Activated T-cell treated with anti-CD3 and anti-CD28 coated beads for 1 hour (primary cell): ENCODE measurements around the gene ZNF521.
"Not testable (repeated sequence)": the region's sequence is repeated elsewhere in the genome, so short reads cannot be mapped to it uniquely, and the experiment has no call there.

Experiments
- DNase-seq: peaks from one replicate; pipeline ENCODE4 v3.0.0-alpha.2; 2020; ENCODE audit warnings: low read depth

Gene ZNF521

DNA sequence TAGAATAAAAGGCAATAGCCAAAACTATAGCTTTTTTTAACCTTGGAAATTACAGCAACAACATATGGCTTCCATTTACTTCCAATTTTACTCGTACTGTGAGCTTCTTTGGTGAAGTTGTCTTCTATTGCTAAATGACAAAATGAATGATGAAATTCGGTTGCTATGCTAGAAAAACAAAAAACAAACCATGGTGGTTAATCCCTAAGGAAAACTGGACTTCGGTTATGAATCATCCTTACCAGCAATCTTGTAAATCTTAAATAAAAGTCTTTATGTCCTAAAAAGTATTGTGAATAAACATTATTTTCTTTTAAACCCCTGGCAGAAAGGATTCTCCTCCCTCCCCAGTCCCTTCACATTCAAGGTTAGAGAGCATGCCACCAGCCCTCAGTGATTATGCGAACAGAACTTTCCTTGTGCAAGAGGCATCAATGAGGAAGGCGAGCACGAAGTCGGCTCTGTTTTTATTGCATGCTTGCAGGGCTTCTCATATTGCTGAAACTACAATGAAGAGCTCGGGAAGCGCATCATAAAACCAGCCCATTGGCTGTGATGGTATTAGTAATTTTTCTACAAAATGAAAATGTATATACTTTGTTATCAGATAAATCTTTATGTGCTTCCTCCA is 62.9 kb downstream of the ZNF521 start:
- no peak for DNase-seq

DNA sequence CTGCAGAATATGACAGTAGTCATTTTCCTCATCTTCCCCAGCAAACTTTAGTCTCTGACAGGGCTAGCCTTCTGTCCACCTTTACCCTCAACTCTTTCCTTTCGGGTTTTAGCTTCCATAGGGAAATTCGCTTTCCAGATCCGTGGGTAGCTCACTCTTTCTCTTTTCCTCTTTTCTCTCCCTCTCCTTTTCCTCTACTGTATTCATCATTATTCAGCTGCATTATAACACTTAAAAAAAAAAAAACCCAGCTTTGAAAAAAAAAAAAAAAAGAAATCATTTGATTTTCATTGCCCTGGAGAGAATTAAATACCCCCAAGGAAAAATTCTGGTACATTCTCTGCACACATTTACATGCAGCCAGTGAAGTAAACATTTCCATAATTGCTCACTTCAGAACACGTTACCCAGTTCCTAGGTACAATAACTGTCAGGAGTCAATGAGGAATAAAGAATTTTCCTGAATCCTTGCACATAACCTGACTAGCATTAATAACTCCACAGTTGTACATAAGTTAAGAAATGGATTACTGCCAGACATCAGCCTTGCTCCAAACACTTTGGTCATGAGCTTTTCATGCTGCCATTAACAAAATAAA is 63.5 kb downstream of the ZNF521 start:
- DNase-seq = no peak

DNA sequence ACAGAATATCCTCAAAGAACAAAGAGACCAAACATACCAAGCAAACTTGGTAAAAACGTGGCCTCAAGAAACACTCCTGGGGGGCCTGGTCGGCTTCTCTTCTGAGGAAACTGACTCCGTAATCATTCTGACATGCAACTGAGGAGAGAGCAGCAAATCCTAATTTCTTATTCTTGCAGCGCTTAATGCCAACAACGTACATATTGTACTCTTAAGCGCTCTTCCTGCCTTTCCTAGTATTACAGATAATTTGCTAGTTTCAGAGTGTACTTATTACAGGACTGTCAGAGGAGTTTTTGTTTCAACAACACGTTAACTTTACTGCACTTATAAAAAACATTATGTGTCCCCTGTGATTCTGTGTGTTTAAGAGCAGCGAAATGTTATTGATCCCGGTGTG is 64.9 kb downstream of the ZNF521 start:
- no peak for DNase-seq

DNA sequence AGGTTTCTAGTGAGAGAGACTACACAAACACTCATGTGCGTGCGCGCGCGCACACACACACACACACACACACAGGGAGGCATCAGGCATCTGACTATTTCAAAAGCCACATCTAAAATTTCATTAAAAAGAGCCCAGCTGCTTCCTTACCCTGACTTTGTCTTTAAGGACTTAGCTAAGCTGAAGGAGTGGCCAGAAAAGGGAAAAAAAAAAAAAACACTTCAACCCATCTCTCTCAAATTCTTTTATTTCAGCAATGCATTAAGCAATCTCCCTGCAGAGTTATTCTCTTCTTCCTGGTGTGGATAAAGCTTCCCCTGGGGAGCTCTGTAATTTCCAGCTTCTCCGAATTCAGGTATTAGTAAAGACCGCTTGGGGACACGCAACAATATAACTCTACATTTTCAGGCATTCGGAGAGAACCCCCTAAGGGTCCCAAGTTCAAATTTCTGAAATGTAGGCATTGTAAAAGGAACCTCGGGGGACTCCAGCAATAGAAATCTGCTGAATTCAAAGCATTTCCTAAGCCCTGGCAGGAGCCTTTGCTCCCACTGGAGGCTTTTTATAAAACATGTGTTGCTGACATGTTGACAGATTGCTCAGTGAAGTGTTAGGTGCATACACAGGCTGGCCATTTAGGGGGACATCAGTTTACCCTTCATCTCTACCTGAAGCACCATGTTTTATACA is 67.0 kb downstream of the ZNF521 start:
- no peak for DNase-seq

DNA sequence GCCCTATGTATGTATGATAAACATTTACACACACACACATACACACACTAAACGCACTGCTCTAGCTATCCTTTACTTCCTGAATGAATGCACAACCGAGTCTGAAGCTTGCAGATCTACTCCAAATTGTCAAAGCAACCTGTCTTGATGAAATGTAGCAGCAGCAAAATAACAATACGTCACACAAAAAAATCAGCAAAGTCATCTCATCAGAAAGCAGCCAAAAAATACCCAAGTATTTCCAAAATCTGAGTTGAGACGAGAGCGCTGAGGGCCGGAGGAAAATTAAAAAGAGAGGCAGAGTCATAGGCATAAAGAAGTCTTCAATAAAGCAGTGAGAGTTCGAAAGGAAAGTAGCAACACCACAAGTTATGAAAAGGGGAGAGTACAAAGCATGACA is 67.7 kb downstream of the ZNF521 start:
- DNase-seq = no peak

DNA sequence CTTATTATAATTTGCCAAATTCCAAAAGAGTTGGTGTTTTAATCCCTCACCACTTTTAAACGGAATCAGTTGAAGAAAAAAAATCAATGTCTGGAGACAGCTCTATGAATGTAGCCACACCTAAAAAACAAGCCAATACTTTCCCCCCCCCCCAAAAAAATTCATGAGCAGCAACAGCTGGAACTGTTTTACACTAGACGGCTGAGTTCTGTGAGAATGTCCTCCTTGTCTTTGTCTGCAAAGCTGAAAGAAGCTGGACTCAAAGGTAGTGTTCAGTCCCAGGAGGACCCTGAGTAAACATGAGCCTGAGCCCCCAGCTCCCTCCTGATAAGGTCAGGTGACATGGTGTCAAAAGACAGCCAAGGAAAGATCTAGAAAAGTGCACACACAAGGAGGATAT is 68.2 kb downstream of the ZNF521 start:
- no peak for DNase-seq

DNA sequence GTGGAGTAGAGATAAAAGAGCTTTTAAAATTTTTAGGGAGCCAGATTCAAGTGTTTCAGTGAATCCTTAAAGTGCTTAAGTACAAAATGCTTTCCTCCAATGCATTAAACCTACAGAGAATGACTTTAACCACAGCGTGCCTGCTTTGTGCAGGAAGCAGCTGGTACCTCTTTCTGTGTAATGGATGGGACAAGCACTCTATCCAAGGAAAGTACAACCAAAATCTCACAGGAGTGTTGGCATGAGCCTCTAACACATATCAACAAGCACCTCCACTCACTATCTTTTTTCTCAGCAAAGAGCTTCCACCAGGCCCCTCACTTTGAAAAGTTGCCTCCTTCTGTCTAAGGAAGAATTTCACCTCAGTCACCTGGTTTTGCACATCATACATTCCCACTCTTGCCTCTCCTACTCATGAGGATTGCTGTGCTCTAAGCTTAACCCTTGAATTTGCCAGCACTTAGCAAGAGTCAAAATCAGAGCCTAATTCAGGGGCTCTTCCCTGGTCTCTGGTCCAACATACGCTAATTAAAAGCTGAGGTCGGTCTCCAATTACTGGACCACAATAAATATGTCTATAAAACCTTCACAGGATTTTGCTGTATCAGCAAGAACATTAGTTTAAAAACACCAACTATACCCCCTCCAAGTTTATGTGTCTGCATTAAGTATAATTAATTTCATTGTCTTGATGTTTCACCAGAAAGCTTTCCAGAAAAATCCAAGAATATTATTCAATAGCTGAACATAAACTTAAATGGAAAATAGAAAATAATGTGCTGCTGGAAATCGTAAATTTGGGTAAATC is 68.9 kb downstream of the ZNF521 start:
- DNase-seq = no peak

DNA sequence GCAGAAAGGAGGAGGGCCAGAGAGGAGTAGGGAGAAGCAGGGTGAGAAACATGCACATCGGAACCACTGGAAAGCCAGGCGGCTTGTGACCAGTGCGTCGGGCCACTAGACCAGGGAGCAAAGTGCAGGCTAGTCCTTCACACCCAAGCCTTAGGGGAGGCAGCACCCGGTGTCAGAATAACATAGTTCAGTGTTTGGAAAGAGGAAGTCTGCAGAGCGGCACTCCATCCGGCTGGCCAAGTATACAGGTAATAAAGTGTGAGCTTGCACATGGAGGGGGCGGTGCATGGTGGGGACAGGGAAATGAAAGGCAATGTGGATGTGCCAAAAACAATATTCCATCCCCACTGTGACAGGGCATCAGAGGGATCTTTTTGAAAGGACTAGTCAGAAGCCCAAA is 69.7 kb downstream of the ZNF521 start:
- DNase-seq = no peak

DNA sequence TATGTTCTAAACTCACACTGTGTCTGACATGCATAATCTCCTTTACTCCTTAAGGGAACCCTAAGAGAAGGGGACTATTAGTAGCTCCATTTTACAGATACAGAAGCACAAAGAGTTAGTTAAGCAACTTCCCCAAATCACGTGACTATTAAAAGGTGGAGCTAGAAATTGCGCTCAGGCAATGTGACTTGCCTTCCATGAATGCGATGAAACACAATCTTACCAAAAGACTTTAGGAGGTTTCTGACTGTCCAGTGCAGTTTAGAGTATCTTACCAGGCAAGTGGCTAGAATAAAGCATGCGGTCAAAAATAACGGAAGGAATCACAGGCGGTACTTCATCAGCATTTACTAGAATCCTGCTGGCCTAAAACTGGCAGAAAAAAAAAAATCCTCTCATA is 70.4 kb downstream of the ZNF521 start:
- DNase-seq = no peak

DNA sequence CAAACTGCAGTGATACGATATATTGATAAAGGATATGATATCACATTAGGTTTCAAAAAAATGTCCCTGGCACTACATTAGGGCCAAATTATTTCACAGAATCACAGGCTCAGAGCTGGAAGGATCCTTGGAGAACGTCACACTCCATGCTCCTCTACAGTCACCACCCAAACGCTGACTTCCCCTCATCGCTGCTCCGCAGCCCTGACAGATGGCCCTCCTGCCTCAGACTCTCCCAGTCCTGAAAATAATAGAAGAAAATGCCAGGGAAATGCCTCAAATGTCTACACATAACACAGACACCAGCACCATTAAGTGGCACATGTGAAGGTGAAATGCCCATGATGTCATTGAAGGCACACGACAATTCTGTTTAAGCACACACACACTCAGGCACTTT is 72.0 kb downstream of the ZNF521 start:
- no peak for DNase-seq

DNA sequence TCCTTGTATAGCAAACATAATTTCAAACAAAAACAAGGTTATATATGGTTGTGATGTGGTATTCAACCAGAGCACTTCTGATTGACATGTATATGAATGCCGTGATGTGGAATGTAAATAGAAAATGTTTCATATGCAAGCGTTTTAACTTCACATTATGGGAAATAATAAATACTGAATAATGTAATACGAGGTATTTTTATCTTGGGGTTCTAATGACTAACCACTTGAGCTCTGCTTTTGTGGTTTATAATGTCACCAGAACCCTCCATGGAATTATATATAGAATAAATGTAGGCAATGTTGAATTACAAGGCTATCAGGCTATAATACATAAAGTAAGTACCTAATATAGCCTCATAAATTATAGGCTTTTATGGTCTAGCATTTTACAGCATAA is 72.4 kb downstream of the ZNF521 start:
- no peak for DNase-seq

DNA sequence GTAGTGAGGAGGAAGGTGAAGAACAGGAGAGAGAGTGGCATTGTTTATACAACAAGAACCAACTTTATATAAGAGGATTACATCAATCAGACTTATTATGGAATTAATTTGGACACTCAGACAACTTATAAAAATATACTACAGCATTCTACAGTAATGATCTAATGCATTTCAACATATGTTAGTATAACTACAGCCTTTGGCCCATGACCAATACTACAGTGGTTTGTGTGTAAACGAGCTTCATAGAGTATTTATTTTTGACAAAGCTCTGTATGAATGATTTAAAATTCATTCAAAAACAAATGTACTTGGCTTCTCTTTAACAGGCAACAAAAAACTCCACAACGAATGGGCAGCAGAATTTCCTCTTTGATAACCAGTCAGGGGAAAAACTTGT is 72.8 kb downstream of the ZNF521 start:
- no peak for DNase-seq

DNA sequence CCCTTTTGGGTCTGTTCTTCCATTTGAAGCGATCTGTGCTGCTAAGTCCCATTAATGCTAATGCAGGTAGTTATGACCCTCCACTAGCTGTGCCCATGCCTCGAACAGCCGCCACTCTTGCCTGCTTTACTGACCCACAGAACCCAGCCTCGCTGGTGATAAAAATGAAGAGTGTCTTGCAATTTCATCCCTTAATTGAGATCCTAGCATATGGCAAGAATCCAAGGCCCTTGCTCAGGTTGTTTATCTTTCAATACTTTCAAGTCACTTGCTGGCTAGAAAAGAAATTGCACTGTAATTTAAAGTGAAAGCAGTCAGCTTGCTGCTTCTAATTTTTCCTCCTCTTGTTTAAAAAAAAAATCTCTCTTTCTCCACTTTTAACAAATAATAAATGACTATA is 73.6 kb downstream of the ZNF521 start:
- no peak for DNase-seq

DNA sequence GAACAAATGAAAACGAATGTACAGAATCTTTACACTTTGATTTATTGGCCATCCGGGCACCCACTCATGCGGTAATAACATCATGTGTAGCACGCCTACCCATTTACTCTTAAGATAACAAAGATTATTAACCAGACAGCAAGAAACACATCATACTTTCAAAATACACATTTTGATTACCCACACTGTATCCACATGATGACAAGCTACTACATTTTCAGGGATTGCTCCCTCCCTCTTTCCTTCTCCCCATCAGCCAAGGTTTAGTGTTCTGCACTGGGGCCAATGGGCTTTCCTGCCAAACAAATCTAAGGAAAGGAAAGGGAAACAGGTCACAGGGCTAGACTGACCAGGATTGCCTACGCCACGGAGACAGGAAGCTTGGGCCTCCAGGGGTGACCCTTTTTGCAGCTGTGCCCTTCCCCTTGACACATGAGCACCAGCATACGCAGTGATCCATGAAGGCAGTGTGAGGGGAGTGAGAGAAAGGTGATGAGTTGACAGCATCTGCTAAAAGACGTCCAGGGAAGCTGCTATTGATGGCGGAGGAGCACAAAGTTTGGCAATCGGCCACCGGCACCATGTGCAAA is 76.5 kb downstream of the ZNF521 start:
- no peak for DNase-seq

DNA sequence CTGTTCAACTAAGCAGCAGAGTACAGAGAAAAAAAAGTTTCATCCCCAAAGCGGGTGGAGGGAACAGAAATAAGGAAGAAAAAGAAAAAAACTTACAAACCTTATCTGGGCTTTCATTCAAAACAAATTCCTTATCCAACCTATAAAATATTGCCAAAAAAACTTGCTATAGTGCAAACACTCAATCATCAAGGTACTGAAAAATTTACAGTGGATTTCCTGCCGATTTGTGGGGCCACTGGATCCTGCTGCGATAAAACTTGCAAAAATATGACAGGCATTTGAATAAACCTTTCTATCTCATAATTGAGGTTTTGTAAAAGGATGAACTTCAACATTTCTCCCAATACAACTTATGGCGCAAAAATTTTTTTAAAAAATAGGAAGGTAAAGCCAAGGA is 77.0 kb downstream of the ZNF521 start:
- no peak for DNase-seq

DNA sequence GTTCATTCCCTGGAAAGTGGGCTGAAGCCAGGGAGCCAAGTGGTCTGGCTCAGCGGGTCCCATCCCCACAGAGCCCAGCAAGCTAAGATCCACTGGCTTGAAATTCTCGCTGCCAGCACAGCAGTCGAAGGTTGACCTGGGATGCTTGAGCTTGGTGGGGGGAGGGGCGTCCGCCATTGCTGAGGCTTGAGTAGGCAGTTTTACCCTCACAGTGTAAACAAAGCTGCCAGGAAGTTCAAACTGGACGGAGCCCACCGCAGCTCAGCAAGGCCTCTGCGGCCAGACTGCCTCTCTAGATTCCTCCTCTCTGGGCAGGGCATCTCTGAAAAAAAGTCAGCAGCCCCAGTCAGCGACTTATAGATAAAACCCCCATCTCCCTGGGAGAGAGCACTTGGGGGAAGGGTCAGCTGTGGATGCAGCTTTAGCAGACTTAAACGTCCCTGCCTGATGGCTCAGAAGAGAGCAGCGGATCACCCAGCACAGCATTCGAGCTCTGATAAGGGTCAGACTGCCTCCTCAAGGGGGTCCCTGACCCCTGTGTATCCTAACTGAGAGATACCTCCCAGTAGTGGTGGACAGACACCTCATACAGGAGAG is 84.9 kb downstream of the ZNF521 start:
- not testable (repeated sequence) for DNase-seq

DNA sequence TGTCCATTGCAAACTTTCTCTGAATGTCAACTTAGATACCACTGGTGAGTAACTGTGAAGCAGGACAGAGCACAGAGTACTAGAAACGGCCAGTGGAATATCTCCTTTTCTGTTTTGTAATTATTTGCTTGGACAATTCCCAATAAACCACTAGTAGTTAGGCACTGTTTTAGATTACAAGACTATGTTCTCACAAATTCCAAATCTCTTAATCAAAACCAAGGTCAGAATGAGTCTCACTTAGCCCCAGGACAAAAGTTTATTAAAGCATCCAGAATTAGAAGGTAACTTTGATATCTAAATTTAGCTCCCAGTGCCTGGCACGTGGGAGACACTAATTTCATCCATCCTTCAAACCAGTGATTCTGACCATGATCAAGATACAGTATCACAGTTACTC is 89.0 kb downstream of the ZNF521 start:
- no peak for DNase-seq

DNA sequence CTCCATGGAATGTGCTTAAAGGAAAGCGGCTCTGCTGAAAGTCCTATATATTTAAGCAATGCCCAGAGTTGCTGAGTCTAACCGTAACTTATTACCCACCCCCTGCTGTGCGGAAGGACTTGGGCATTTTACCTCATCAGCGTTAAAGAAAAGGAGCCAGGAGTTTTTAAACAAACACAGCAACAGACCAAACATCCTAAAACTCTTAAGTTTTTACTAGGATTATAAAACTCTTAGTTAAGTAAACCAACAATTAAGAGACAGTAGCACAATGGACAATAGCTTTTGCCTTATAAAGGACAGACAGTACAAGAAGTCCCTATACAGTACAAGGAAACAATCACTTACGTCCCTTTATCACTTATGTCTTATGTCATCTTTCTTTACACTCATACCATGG is 90.2 kb downstream of the ZNF521 start:
- no peak for DNase-seq

DNA sequence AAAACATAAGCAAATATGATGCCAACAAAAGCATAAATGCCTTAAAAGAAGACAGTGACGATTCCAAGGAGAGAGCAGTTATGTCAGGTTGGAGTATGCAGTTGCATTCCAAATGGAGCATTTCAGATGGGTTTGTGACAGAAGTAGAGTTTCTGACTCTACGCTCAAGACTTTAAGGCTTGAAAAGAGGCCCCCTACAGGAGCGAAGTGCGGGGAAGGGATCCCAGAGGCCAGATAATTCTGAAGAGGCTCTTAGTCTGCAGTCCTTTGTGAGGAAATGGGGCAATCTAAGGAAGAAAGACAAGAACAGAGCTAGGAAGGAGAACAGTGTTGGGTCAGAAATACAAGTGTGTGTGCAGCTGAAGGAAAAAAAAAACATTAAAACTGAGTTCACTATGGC is 95.5 kb downstream of the ZNF521 start:
- DNase-seq = no peak

DNA sequence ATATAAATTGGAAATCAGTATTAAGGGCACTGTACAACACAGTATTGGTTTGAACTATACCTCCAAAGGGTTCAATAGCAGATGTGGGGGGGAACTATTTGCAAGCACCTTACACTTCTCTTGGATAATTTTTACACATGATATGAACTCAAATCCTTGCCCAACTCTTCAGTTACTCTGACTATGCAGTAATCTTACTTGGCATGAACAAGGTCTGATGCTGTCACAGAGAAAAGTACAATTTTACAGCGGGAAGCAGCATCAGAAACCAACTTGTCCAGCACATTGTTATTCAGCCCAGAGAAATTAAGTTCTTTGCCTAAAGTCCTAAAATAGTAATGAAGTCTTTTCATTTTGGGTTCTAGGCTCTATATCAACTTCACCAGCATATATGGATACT is 98.2 kb downstream of the ZNF521 start:
- no peak for DNase-seq

DNA sequence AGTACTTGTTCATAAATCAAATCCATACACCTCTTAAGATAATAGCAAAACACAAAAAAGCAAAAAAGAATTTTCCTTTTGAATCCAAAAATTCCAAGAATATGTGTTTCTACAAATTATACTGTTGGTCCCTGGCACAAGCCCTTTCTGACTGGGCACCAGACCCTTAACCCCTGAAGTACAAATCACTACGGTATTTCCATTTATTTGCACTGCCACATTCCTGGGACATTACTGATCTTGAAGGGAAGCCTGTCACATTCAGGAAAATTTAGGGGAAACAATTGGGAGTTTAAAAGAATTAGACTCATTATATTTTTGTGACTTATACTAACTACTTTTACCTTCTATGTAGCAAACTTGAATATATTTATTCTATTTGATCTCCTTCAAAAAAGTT is 98.8 kb downstream of the ZNF521 start:
- no peak for DNase-seq

DNA sequence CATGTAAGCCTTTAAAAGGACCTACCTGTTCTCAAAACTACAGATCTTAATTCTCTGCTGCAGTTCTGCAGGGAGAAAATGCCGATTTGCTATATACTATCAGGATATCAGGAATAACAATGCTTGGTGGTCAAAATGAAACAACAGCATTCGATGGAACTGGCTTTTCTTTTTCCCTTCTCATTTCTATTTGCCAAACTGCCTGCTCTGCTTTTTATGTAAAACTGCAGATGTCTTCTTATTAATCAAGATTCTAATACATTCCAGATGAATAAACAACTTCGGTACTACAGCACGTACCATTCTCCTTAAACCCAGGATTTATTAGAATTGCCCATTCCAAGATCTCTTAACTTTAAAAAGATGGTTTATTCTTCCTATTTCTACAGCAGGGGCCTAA is 100.9 kb downstream of the ZNF521 start:
- no peak for DNase-seq
